Activated CD4-positive, alpha-beta T cell treated with anti-CD3 and anti-CD28 coated beads, Interleukin-2, amount 50 U/mL, for 16 hours (primary cell): ENCODE measurements around the gene LRRC36.
"Not testable (repeated sequence)": the region's sequence is repeated elsewhere in the genome, so short reads cannot be mapped to it uniquely, and the experiment has no call there.

ENCODE experiments used
- DNase-seq: peaks from one replicate; pipeline ENCODE4 v3.0.0-alpha.2; 2020

Gene LRRC36

DNA sequence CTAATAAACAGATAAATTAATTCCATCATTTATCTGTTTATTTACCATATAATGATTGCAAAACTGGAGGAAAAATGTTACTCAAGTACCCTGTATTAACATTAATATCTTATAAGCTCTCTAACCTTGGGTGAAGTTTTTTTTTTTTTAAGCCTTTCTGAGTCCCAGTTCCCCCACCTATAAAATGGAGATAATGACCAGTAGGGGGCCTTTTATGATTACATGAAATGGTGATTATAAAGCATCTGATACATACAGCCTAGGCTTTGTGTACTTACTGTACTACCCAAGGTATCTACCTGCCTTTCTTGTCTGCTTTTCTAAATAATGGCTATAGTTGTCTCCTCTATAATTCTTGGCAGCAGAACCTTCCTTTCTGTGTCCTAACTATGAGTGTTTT, 22.6 kb downstream of the LRRC36 start:
- DNase-seq = peak; percentile 27

DNA sequence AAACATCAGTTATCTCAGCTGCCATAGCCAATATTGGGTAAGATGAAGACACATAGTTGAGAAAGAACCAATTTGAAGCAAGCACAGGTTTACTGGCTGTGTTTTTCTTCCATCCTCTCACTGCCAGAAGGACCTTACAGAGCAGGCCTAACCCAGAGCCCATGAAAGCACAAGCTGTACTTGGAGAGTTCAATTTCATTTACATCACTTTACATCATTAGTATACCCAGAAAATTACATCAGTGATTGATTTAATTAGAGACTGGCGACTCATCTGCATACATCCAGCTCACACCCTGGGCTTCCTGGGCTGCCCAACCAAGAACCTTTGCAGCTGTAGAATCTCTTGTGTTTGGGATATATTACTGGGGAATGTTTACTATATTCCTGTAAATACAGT, 23.7 kb downstream of the LRRC36 start:
- no peak for DNase-seq

DNA sequence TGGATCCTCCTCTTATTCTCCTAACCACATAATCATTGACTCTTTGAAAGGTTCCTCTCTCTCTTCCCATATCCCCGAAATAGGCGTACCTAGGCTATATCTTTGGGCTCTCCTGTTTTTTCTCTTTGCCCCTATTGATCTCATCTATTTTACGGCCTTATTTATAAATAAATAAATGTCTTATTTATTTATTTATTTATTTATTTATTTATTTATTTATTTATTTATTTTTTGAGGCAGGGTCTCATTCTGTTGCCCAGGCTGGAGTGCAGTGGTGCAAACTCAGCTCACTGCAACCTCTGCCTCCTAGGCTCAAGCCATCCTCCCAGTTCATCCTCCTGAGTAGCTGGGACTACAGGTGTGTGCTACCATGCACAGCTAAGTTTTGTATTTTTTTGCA, 25.8 kb downstream of the LRRC36 start:
- not testable (repeated sequence) for DNase-seq

DNA sequence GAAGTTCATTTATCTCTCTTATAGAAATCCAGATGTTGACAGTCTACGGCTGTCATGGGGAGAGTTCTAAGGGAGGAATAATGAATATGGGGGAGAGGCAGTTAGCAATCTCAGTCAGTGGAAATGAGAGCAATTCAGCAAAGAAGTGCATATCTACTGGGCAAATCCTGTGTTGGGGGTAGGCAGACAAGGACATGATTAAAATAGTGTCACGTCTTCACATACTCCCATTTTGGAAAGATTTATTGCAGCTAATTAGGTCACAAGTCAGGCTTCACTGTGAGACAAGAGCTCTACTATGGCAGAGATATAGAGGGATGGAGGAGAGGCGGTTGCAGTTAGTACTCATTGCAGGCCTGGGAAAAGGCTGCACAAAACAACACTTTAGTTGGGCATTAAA, 29.8 kb downstream of the LRRC36 start:
- no peak for DNase-seq

DNA sequence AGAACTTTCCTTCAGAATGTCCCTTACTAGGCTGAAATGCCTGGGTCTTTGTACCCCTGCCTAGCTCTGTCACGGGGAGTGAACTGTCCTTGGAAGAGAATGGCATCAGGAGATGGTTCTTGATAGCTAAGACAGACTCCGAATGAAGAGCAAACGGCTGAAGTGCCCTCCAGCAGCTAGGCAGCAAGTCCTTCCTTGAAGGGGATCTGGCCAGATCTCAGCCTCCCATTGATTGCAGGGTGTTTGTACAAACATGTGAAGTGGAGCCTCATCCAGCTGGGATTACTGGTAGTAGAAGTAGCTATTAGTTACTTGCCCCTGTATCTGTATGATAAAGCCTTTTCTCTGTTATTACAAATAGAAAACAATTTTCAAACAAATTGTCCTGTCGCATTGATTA, 30.9 kb downstream of the LRRC36 start:
- no peak for DNase-seq

DNA sequence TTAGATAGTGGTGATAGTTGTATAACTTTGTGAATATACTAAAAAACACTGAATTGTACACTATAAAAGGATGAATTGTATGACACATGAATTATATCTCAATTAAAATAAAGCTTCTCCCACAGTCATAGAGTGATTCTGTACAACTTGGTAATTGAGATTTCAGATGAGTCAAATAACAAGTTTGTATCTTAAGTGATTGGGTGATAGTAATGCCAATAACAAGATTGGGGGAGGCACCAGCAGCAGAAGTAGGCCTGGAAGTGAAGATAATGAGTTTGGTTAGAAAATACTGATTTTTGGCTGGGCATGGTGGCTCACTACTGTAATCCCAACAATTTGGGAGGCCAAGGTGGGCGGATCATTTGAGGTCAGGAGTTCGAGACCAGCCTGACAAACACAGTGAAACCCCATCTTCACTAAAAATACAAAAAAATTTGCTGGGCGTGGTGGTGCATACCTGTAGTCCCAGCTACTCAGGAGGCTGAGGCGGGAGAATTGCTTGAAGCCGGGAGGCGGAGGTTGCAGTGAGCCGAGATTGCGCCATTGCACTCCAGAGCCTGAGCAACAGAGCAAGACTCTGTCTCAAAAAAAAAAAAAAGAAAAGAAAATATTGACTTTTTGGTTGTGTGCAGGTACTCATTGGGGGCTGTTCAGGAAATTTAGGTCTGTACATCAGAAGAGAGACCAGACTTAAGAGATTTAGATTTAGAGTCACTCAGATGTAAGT, 33.1 kb downstream of the LRRC36 start:
- DNase-seq = not testable (repeated sequence)

DNA sequence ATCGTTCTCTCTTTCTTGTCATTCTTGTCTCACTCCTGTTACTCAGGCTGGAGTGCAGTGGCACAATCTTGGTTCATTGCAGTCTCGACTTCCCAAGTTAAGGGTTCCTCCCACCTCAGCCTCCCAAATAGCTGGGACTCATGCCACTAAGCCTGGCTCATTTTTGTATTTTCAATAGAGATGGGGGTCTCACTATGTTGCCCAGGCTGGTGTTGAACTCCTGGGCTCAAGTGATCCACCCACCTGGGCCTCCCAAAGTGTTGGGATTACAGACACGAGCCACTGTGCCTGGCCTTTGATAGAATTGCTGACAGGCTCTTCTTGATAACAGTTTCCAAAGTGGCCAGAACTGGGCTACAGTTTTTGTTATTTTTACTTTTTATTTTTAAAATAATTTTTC, 34.4 kb downstream of the LRRC36 start:
- no peak for DNase-seq

DNA sequence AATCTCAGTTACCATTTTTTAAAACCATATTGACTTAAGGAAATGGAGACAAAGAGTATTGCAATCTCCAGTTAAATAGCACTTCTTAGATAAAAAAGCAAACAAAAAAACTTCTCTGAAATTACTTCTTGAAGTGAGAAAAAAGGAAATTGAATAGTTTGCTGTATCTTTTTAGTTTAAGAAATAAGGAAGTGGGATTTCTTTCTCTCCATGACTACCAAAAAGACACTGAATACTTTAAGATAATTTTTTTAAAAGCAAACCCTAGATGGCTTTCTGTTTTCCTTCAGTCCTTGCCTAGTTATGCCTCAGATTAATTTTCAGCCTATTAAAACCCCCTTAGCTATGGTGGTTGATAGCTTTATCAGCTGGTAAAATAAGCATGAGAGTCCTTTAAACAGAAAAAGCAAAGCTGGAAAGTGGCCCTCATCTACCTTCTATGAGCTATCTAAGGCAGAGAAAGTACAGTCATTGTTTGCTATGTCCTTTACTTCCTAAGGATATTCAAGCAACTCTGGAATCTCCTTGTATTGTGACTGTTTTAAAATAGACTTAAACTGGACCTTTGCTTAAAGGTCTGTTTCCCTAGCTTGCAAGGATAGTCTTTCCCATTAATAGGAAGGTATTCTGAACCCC, 38.1 kb downstream of the LRRC36 start:
- no peak for DNase-seq

DNA sequence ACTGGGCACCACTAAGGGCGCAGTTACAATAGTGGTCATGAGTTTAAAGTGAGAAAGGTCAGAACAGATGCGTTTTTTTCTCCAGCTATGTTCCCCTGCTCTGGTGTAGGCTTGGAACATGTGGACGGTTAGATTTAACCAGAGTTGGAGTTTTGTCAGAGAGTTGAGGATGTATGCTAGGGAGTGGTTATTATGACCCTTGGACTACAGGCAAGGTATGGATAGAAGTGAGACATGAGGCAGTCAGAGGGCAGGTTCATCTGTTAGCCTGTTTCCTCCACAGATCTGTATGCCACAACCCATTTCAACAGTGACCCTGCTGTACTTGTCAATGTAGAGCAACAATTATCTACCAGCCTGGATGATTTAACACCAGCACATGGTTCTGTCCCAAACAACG, 44.0 kb downstream of the LRRC36 start:
- no peak for DNase-seq

DNA sequence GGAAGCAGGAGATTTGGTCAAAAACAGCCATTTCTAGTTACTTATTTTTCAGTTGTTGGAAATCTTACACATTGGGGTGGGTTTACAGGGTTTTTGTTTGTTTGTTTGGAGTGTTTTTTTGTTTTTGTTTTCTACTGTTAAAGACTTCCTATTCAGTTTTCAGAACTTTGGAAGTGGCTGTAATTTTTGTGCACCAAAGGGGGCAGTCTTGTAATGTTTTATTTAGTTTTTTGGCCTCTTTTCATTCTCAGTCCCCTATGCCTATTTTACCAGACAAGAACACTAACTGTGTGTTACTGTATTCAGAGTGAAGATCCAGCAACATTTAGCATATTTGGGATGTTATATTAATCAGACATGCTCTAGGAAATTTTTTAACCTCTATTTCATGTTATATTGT, 46.0 kb downstream of the LRRC36 start:
- peak; percentile 8 for DNase-seq

DNA sequence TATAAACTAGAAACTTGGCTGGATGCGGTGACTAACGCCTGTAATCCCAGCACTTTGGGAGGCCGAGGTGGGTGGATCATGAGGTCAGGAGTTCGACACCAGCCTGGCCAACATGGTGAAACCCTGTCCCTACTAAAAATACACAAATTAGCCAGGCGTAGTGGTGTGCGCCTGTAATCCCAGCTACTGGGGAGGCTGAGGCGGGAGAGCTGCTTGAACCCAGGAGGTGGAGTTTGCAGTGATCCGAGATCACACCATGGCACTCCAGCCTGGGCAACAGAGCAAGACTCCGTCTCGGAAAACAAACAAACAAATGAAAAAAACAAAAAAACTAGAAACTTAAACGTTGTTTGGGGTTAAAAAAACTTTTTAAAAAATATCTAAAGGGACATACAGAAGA, 49.4 kb downstream of the LRRC36 start:
- not testable (repeated sequence) for DNase-seq

DNA sequence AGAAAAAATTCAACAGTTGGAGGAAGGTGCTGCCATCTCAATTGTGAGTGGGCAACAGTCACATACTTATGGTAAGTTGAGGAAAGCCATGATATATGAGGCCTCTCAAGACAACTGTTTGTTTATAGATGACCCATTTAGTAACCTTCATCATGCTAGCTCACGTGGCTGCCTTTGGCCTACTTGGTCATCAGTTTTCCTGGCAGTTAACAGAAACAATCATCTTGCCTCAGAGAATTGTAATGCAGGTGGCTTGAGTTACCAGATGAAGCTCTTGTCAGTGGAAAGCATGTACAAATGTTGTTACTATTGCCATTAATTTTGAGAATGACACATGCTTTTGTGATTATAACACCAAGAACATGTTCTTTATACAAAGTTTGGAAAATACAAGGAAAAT, 52.0 kb downstream of the LRRC36 start:
- no peak for DNase-seq

DNA sequence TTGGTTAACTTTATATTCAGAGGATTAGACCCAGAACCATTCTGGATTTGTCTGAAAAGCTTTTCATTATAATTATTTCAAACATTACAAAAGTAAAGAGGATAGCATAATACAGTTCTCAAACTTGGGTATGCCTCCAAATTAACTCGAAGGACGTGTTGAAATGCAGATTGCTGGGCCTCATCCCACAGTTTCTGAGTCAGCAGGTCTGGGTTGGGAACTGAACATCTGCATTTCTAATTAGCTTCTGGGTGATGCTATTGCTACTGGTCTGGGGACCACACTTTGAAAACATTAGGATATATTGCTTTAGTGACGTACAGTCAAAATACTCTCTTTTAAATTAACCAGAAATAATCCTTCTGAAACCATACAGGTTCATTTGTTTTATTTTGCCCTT, 56.7 kb downstream of the LRRC36 start:
- DNase-seq = no peak

DNA sequence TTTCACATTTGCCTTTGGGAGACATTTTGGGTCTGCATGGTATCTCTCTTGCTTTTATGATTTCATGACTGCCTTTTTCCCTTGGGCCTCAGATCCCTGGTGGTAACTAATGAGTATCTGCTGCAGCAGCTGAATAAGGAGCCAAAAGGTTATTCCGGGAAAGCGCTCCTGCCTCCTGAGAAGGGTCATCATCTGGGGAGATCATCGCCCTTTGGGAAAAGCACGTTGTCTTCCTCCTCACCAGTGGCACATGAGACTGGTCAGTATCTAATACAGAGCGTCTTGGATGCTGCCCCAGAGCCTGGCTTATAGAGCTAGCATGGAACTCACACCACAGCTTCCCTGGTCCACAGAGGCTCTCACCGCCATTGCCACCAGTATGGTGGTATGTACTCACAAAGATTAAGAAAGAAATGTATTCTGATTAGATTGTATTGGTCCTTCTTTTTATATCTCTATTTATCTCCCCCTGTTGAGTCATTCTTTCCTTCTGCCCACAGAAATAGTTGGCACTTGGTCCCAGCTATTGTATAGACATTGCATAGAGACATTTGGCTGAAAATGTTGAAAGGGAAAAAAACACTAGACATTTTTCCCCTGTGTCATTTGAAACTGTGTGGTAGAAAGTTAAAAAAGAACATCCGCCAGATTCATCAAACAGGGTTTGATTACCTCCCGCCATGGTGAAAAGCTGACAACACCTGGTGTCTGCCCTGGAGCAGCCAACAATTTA, 58.3 kb downstream of the LRRC36 start:
- DNase-seq = no peak

DNA sequence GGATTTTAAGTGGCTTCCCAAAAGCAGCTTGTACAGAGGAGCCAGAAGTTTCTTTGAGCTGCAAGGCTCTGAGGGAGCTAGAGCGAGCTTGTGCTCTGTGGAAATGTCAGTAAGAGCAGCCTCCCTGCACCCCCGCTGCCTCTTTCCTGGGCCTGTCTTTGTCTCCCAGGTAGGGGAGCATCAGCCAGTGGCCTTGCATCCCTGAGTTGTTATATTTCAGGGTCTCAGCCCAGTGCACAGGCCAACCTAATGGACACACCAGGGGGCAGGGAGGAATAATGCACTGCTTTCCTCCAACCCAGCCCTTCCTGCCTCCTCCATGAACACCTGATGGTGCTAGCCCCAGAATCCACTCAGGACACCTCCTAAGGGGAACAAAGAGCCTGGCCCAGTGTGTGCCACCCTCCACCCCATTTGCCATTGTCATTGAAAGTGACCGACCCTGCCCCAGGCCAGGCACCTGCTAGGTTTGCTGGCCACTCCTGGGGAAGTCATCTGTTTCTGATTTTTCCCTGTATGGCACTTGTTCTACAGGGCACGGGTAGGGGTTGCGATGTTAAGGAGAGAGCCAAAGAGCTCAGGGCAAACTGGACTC, 60.3 kb downstream of the LRRC36 start:
- no peak for DNase-seq

DNA sequence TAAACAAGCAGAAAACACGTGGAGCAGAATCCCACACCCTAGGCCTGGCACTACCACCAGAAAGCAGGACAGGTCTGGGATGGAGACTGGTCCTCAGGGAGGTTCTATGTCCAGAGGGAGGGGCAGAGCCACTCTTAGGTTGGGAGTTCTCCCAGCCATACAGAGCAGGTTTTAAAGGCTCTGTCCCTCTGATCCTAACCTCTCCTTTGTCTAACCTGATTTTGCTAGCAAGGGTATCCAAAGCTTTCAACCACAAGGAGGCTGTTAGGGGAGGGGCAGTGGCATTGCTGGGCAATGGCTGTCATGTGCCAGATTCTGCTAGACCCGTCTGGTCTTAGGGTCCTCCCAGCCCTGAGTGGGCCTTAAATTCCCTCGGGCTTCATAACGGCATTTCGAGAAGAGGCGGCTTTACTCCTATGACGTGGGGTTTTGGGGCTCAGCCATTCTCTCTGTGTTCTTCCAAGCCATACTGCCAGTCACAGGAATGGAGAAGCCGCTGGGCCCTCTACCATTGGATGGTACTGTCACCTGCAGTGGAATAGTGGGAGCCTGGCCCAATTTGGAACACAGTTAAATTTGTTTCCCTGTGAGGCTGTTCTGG, 61.0 kb downstream of the LRRC36 start:
- no peak for DNase-seq

DNA sequence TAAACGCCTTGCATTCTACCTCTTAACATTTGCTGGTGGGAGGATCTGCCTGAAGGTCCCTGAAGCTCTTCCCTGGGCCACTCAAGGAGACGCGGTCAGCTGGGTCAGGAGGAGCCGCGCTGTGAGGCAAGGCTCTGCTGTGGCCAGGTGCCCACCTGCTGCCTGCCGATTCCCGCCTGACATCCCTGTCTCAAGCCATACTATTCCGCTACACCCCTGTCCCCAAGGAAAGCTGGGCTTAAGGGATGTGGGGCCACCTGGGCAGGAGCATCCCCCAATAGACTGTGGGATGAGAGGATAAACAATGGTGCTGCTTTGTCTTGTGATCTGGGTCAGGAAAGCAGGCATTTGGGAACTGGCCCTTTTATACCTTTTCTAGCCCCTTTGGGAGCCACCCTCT, 61.6 kb downstream of the LRRC36 start:
- DNase-seq = no peak

DNA sequence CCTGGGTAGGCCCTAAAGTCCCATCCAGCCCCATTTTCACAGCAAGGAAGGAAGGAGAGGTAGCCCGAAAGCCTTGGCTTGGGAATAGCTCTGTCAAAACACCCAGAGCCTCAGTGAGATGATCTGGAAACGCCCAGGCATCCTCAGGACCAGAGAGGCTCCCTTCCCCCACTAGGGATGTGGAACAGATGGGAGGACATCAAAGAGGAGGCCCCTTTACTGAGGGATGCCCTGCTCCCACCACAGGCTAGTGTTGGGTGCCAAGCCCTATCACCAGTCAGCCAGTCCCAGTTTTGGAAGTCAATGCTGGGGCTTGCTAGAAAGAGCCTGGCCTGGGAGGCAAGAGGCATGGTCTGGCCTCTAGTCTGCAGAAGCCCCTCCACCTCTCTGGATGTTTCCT, 62.0 kb downstream of the LRRC36 start:
- DNase-seq = no peak

DNA sequence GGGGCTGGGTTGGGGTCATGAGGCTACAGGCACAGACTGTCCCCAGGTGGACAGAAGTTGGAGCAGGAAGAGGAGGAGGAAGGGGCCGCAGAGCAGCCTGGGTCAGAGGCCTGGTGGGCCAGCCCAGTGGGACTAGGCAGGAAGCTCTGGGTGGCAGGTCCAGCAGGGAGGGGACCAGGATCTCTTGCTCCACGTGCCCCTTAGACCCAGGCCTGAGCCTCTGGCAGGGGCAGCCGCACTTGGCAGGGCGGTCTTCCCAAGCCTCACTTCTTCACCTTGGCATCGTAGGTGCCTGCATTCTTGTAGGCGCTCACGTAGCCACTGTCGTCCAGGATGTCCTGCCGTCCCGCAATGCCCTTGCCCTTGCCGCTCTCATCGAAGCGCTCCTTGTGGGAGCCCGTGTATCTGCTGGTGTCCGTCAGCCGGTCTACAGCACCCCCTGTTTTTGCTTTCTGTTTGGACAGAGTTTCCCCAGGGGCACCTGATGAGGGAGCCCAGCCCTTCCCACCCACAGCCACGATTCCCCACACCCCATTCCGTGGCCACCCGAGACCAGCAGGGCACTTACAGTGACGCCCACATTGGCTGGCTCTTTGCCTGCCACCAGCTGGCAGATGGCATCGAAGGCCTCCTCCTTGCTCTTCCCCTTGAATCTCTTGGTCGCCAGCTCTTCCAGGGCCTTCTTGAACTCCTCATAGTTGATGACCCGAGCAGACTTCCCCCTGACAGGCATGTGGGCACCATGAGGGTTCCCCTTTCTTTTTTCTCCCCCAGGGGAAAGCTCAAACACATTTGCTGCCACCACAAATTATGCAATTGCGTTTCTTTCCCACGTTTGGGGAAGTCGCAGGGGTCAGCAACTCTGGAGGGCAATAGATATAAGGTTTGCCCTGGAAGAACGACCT, 63.5 kb downstream of the LRRC36 start:
- DNase-seq = no peak

DNA sequence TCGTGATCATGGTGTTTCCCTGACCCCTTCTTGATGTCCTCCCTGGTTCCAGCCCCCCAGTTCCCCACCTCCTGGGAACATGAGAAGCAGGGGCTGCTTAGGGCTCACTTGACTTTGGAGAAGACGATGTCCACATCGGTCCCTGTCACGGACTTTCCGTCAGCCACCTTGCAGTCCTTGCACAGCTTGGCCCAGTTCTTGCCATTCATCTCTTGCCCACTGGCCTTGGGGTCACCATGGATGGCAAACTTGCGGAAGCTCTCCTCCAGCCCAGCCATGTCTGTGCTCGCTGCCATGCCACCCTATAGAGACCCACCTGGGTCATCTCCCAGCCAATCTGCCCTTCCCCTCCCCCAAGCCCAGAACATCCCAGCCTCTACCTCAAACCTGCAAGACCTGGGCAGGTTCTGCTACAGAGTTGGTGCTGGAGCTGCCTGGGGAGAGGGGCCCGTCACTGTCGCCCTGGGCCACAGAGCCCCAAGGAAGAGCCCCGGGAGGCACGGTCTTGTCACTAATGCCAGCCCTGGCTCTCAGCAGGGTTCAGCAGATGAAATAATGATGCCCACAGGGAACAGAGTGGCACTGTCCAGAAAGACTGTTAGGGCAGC, 64.3 kb downstream of the LRRC36 start:
- DNase-seq = no peak

DNA sequence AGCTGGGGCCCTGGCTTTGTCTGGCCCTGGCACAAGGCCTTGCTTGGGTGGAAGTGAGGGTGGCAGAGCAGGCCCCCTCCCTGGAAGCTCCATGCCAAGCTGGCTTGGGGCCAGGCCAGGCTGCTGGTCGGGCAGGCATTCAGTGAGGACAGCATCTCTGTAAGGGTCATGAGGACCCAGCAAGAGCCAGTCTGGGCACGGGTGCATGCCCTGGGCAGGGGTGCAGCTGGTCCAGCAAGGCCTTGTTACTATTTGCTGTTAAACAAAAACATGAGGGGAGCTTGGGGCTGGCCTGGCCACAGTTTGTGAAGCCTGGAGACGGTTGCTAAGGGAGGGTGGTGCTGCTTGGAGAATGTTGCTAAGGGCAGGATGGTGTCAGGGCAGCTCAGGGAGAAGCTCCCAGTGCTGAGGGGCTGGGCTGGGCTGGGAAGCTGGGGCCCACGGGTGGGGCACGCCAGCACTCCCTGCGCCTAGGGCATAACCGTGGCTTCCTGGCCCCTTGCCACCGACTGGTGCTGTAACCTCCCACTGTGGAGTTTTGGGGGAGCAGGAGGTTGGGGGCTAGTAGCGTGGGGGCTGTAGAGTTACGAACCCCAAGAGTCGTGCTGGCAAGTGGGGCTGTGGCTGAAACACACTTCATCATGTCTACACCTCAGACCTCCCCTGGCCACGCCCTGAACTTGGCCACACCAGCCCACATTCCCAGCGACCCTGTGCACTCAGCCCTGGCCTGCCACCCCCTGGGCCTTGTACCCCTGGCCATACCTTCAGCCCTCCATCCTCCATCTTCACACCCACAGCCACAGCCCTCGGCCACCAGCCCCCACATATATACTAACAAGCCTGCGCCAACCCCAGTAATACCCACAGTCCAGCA, 65.0 kb downstream of the LRRC36 start:
- no peak for DNase-seq
